Stomach (tissue), 9 donors: Measurements from ENCODE around the gene STOML1. TPM values are rescaled to one million over a fixed set of nuclear protein-coding genes. Genes with fewer than 3 reads are reported as not detected.

Source experiments
- DNase-seq, 2 donors: peaks; one replicate each; pipeline versions ENCODE4 v3.0.0 to v3.0.0-alpha.2; 2013 to 2019
- H3K27ac ChIP-seq, 5 donors: fragments of 200-600 bp in 4 of 5; sonication (generic) in 4 of 5; one replicate each; pipeline ENCODE4 v1.5.1; 2013 to 2019; ENCODE audit warnings: mild to moderate bottlenecking in 1 of 5, moderate library complexity in 1 of 5
- H3K27me3 ChIP-seq, 3 donors: fragments of 200-600 bp; sonication (generic); one replicate each; pipeline ENCODE4 v1.5.1; 2017 to 2019; ENCODE audit warnings: mixed run types in 1 of 3
- H3K36me3 ChIP-seq, 4 donors: fragments of 200-600 bp; sonication (generic); 1 replicate in 3 of 4; 2 replicates in 1 of 4; pipeline ENCODE4 v1.5.1; 2016 to 2019
- H3K4me1 ChIP-seq, 4 donors: fragments of 200-600 bp; sonication (generic); one replicate each; pipeline ENCODE4 v1.5.1; 2016 to 2019
- H3K4me3 ChIP-seq, 4 donors: fragments of 200-600 bp; sonication (generic) in 3 of 4; one replicate each; pipeline ENCODE4 v1.5.1; 2016 to 2019; ENCODE audit warnings: mild to moderate bottlenecking in 1 of 4
- H3K9me3 ChIP-seq, 4 donors: fragments of 200-600 bp; sonication (generic); one replicate each; pipeline ENCODE4 v1.5.1; 2016 to 2019
- CTCF ChIP-seq, 7 experiments: fragments of 450-650 bp in 4 of 7; fragments of 200-600 bp in 3 of 7; sonication (generic) in 3 of 7; IDR thresholded peaks; one replicate each; pipeline ENCODE4 v1.5.1; 2016 to 2019; ENCODE audit warnings: antibody characterized with exemption in 7 of 7, control low read depth in 2 of 7, mild to moderate bottlenecking in 1 of 7
- EP300 ChIP-seq: sonication (generic); formaldehyde crosslinking; IDR thresholded peaks from one replicate; pipeline ENCODE4 v1.6.1; 2017; ENCODE audit warnings: antibody characterized with exemption
- POLR2A ChIP-seq, 4 donors: fragments of 450-650 bp; IDR thresholded peaks; one replicate each; pipeline ENCODE4 v1.6.1; 2016; ENCODE audit warnings: antibody characterized with exemption in 4 of 4, control low read depth in 2 of 4, mild to moderate bottlenecking in 1 of 4, moderate library complexity in 1 of 4
- POLR2AphosphoS5 ChIP-seq, 3 donors: sonication (generic); formaldehyde crosslinking; IDR thresholded peaks; one replicate each; pipeline ENCODE4 v1.6.1; 2016; ENCODE audit warnings: antibody characterized with exemption in 3 of 3
- WGBS, 5 donors: extraction: QIAGEN DNeasy Blood & Tissue Kit in 3 of 5; methylation state at CpG; one replicate each; pipeline versions ENCODE4 v1.1.5 to v1.1.7; 2013 to 2018; 5-methylcytosine and 5-hydroxymethylcytosine counted together
- intact Hi-C: fragments of 100-400 bp; cut with DNase I; formaldehyde crosslinking; loops from one replicate; pipeline ENCODE4 v1.15.1; 2023; ENCODE audit warnings: low total_unique reads
- polyA plus RNA-seq, 3 donors: library from polyadenylated mRNA; stranded (reverse); fragments of 200-250 nt; gene quantifications; one replicate each; pipeline ENCODE4 v1.2.3, GENCODE V29; 2013
- total RNA-seq, 5 donors: library from RNA; depleted of rRNA; stranded (reverse); fragments of >200 nt; gene quantifications; one replicate each; pipeline versions ENCODE4 v1.1.0 to v1.2.3, GENCODE V29; 2014 to 2016
- donor health status: healthy with polysubstance abuse.
- donor health status: Bipolar disorder and iron deficiency.
- donor health status: healthy.

STOML1 gene
- total and polyA plus RNA-seq, 8 donors: 5.3 to 26.4 (median 9.8) TPM

GRCh38 chr15:74022706-74023470 lies 30.8 kb upstream of the STOML1 start:
- Histone ChIP-seq H3K27me3 (no peaks in the 10 kb centered on the region), H3K4me3 (no peak overlapping the region), H3K9me3 (no peaks in the 10 kb centered on the region), H3K36me3 (peaks cover 38 to 88% (median 71%) of the 10 kb centered on the region in 4 donors), H3K27ac (no peak overlapping the region), H3K4me1 (peaks cover 0 to 41% (median 21%) of the 10 kb centered on the region in 4 donors)
- whole genome bisulfite sequencing, 5 donors: 94 to 97% (median 96%) methylated on average over 51 to 66 of the region's 66 CpGs
- intact Hi-C loops: no loop called here
- peak in 1 of 2 donors; percentile 10 for DNase-seq
- TF ChIP-seq EP300 (no peak), POLR2AphosphoS5 (IDR thresholded peaks at IDR 0.05) (no peak), POLR2A (IDR thresholded peaks at IDR 0.05) (no peak), CTCF (IDR thresholded peaks at IDR 0.05) (no peak)

- Histone ChIP-seq H3K9me3 (no peaks in the 10 kb centered on the region), H3K27me3 (no peaks in the 10 kb centered on the region), H3K27ac (no peak overlapping the region), H3K4me3 (no peak overlapping the region), H3K4me1 (peaks cover 0 to 34% (median 15%) of the 10 kb centered on the region in 4 donors), H3K36me3 (peaks cover 21 to 78% (median 53%) of the 10 kb centered on the region in 4 donors)
- intact Hi-C loops: no loop called here
- TF ChIP-seq POLR2AphosphoS5 (IDR thresholded peaks at IDR 0.05) (no peak), CTCF (IDR thresholded peaks at IDR 0.05) (no peak), EP300 (no peak), POLR2A (IDR thresholded peaks at IDR 0.05) (no peak)
- WGBS, 5 donors: 70 to 73% (median 71%) methylated on average over 2 of the region's 2 CpGs
- no peak for DNase-seq
Observed at GRCh38 chr15:74019734-74020133, 27.6 kb upstream of the STOML1 start.

GRCh38 chr15:74013374-74013894 lies 21.3 kb upstream of the STOML1 start:
- no peak overlapping the region for H3K4me3 ChIP-seq
- peaks cover 0 to 30% (median 17%) of the 10 kb centered on the region in 4 donors for H3K36me3 ChIP-seq
- peak overlapping the region in 4 of 5 donors; percentile 0 to 78 (median 32) for H3K27ac ChIP-seq
- no peaks in the 10 kb centered on the region for H3K9me3 ChIP-seq
- peaks cover 35 to 70% (median 50%) of the 10 kb centered on the region in 4 donors for H3K4me1 ChIP-seq
- intact Hi-C loops: no loop called here
- H3K27me3 ChIP-seq: no peaks in the 10 kb centered on the region
- WGBS, 5 donors: 87 to 91% (median 90%) methylated on average over 2 of the region's 2 CpGs
- no peak for DNase-seq
- TF ChIP-seq EP300 (no peak), POLR2AphosphoS5 (IDR thresholded peaks at IDR 0.05) (no peak), CTCF (IDR thresholded peaks at IDR 0.05) (no peak), POLR2A (IDR thresholded peaks at IDR 0.05) (no peak)

- no peaks in the 10 kb centered on the region for H3K27me3 ChIP-seq
- WGBS, 5 donors: 12 to 18% (median 13%) methylated on average over 2 of the region's 2 CpGs
- peak overlapping the region in 1 of 4 donors; percentile 20 for H3K4me3 ChIP-seq
- peak overlapping the region; percentile 70 to 85 (median 77) for H3K27ac ChIP-seq
- H3K36me3 ChIP-seq: peaks cover 0 to 36% (median 19%) of the 10 kb centered on the region in 4 donors
- peaks cover 51 to 88% (median 68%) of the 10 kb centered on the region in 4 donors for H3K4me1 ChIP-seq
- no peaks in the 10 kb centered on the region for H3K9me3 ChIP-seq
- DNase-seq: peak; percentile 59 to 64
- TF ChIP-seq POLR2AphosphoS5 (IDR thresholded peaks at IDR 0.05): peak in 2 of 3 donors; percentile 45 to 70
- no peak for TF ChIP-seq EP300
- intact Hi-C loops: no loop called here
Observed at GRCh38 chr15:74011610-74012009, 19.5 kb upstream of the STOML1 start.
